GM23248 (cell line): ENCODE data around the gene ESR2. TPM values are rescaled to one million over a fixed set of nuclear protein-coding genes. Genes with fewer than 3 reads are reported as not detected.
"Not testable (repeated sequence)": the region's sequence is repeated elsewhere in the genome, so short reads cannot be mapped to it uniquely, and the experiment has no call there.

ENCODE experiments used
- DNase-seq: peaks from one replicate; pipeline ENCODE4 v3.0.0-alpha.2; 2015
- H2AFZ ChIP-seq: fragments of 200-600 bp; sonication (generic); 2 replicates; pipeline ENCODE4 v1.6.1; 2016; ENCODE audit warnings: antibody characterized with exemption
- H3F3A ChIP-seq: fragments of 200-600 bp; sonication (generic); 2 replicates; pipeline ENCODE4 v1.6.1; 2016; ENCODE audit warnings: mild to moderate bottlenecking, antibody characterized with exemption, mixed run types; ENCODE audit not compliant: insufficient read depth
- H3K27ac ChIP-seq: fragments of 200-600 bp; sonication (generic); 2 replicates; pipeline ENCODE4 v1.5.1; 2016; ENCODE audit warnings: mild to moderate bottlenecking
- H3K27me3 ChIP-seq: fragments of 200-600 bp; sonication (generic); replicated peaks from 2 replicates; pipeline ENCODE4 v1.6.1; 2016; ENCODE audit warnings: mild to moderate bottlenecking; ENCODE audit not compliant: insufficient read depth
- H3K36me3 ChIP-seq: fragments of 200-600 bp; sonication (generic); 2 replicates; pipeline ENCODE4 v1.6.1; 2016; ENCODE audit warnings: low read depth, mild to moderate bottlenecking
- H3K4me1 ChIP-seq: fragments of 200-600 bp; sonication (generic); 2 replicates; pipeline ENCODE4 v1.6.1; 2016; ENCODE audit warnings: mild to moderate bottlenecking; ENCODE audit not compliant: insufficient read depth
- H3K4me2 ChIP-seq: fragments of 200-600 bp; sonication (generic); one replicate; pipeline ENCODE4 v1.6.1; 2016; ENCODE audit warnings: mild to moderate bottlenecking; ENCODE audit not compliant: unreplicated experiment
- H3K4me3 ChIP-seq: fragments of 200-600 bp; sonication (generic); 2 replicates; pipeline ENCODE4 v1.5.1; 2016; ENCODE audit warnings: mild to moderate bottlenecking
- H3K79me2 ChIP-seq: fragments of 200-600 bp; sonication (generic); 2 replicates; pipeline ENCODE4 v1.6.1; 2016; ENCODE audit warnings: mild to moderate bottlenecking; ENCODE audit not compliant: insufficient read depth
- H3K9ac ChIP-seq: fragments of 200-600 bp; sonication (generic); 2 replicates; pipeline ENCODE4 v1.6.1; 2016; ENCODE audit warnings: mild to moderate bottlenecking
- H3K9me2 ChIP-seq: fragments of 200-600 bp; sonication (generic); 2 replicates; pipeline ENCODE4 v1.6.1; 2016; ENCODE audit warnings: mixed run types, mild to moderate bottlenecking, moderate library complexity; ENCODE audit not compliant: insufficient read depth
- H3K9me3 ChIP-seq: fragments of 200-600 bp; sonication (generic); one replicate; pipeline ENCODE4 v1.6.1; 2017; ENCODE audit warnings: low read depth
- H4K20me1 ChIP-seq: fragments of 200-600 bp; sonication (generic); 2 replicates; pipeline ENCODE4 v1.6.0; 2016; ENCODE audit not compliant: insufficient read depth
- EZH2 ChIP-seq: fragments of 200-600 bp; sonication (generic); IDR thresholded peaks from 2 replicates; pipeline ENCODE4 v1.6.1; 2018; ENCODE audit warnings: antibody characterized with exemption, mild to moderate bottlenecking; ENCODE audit not compliant: insufficient read depth, poor library complexity, severe bottlenecking
- EZH2phosphoT487 ChIP-seq: fragments of 200-600 bp; sonication (generic); IDR thresholded peaks from 2 replicates; pipeline ENCODE4 v1.6.1; 2018; ENCODE audit warnings: antibody characterized with exemption, moderate library complexity, mild to moderate bottlenecking, low read depth; ENCODE audit not compliant: insufficient read depth
- WGBS, 2 experiments: methylation state at CpG; one replicate each; pipeline ENCODE4 v1.1.6; 2015 to 2017; ENCODE audit warnings: low lambda C conversion rate in 2 of 2, low coverage in 1 of 2; ENCODE audit errors: missing lambda C conversion rate in 2 of 2; 5-methylcytosine and 5-hydroxymethylcytosine counted together
- in situ Hi-C: fragments of 300-500 bp; cut with MboI; formaldehyde crosslinking; loops from 2 replicates; pipeline ENCODE4 v1.15.0; 2020
- polyA plus RNA-seq: library from polyadenylated mRNA; unstranded; fragments of >200 nt; fragmentation: Nextera tagmentation; extraction: Ambion mirVana; gene quantifications from 2 replicates; pipeline ENCODE4 v1.2.1, GENCODE V29; 2016
- total RNA-seq: library from RNA; depleted of rRNA; stranded (reverse); fragments of >200 nt; shearing (Covaris generic); gene quantifications from 2 replicates; pipeline ENCODE4 v1.2.3, GENCODE V29; 2014

Gene ESR2
- total and polyA plus RNA-seq, 2 experiments from 2014 or later, result not detected

DNA sequence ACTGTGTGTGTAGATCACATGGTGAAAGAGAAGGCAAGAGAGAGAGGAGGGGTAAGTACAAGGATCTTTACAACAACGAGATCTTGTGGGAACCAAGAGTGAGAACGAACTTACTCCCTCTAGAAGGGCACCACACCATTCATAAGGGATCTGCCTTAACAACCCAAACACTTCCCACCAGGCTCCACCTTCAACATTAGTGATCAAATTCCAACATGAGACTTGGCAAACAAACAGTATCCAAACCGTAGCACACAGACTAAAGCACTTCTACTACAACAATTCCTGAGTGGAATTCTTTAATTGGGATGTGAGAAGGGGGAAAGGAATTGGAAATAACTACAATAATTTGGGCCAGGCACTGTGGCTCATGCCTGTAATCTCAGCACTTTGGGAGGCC lies 35.0 kb upstream of the ESR2 start:
- no peaks in the 10 kb centered on the region for H4K20me1 ChIP-seq
- TF ChIP-seq EZH2, result no peak
- TF ChIP-seq EZH2phosphoT487, result no peak
- peaks cover 10% of the 10 kb centered on the region for H3K4me1 ChIP-seq
- H3K9me2 ChIP-seq, result no peaks in the 10 kb centered on the region
- no peak overlapping the region for H3K4me2 ChIP-seq
- H3K4me3 ChIP-seq, result no peak overlapping the region
- H3K27me3 ChIP-seq, result no peaks in the 10 kb centered on the region
- H3K9me3 ChIP-seq, result no peaks in the 10 kb centered on the region
- DNase-seq, result no peak
- H3F3A ChIP-seq, result no peaks in the 10 kb centered on the region
- H3K27ac ChIP-seq, result no peak overlapping the region
- H3K9ac ChIP-seq, result no peak overlapping the region
- 55 to 57% methylated on average over 3 of the region's 3 CpGs for WGBS, 2 experiments
- no peak overlapping the region for H2AFZ ChIP-seq
- no peaks in the 10 kb centered on the region for H3K79me2 ChIP-seq
- no peaks in the 10 kb centered on the region for H3K36me3 ChIP-seq
- in situ Hi-C loops, result no loop called here

DNA sequence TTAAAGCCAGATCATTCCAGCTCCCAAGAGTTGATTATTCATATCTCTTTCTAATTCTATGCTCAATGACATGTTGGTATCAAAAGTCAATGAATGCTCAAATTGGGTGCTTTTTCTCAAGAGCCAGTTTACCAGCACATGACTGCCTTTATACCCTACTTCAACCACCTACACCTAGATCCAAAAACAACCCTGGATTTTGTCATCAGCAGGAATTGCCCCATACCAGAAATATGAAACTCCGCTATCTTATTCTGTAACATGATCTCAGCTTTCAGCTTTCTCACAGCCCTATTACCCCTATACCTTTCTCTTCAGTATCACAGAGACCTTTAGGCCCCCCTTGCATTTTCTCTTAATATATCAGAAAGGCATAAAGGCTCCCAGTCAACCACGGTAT lies 32.3 kb upstream of the ESR2 start:
- H2AFZ ChIP-seq, result no peak overlapping the region
- H3K27me3 ChIP-seq, result no peaks in the 10 kb centered on the region
- H3K4me1 ChIP-seq, result peaks cover 10% of the 10 kb centered on the region
- TF ChIP-seq EZH2, result no peak
- no peak for TF ChIP-seq EZH2phosphoT487
- no peaks in the 10 kb centered on the region for H3F3A ChIP-seq
- H3K4me3 ChIP-seq, result no peak overlapping the region
- no peak overlapping the region for H3K27ac ChIP-seq
- H3K9me2 ChIP-seq, result no peaks in the 10 kb centered on the region
- no peaks in the 10 kb centered on the region for H3K9me3 ChIP-seq
- H3K4me2 ChIP-seq, result no peak overlapping the region
- no peak overlapping the region for H3K9ac ChIP-seq
- 56 to 61% methylated on average over 2 of the region's 2 CpGs for WGBS, 2 experiments
- H3K36me3 ChIP-seq, result no peaks in the 10 kb centered on the region
- H4K20me1 ChIP-seq, result no peaks in the 10 kb centered on the region
- no peak for DNase-seq
- no peaks in the 10 kb centered on the region for H3K79me2 ChIP-seq
- in situ Hi-C loops, result no loop called here

DNA sequence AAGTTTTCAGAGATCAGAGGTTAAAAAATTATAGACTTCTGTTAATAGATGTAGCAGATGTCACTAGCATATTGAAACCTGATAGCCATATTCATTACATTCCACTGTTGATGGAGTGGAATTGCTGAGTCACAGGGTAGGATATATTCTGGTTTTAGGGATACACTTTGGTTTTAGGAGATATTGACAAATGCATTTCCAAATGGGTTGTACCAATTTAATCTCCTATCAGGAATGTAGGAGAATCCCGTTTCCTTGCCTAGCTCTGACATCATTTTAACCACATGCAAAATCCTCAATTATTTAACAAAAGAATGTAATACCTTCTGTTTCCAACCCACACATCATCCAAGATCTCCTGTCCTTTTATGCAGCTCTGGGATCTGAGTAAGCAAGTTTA lies 30.7 kb upstream of the ESR2 start:
- Histone ChIP-seq H3K4me3 (no peak overlapping the region), H3K79me2 (no peaks in the 10 kb centered on the region), H3F3A (no peaks in the 10 kb centered on the region), H3K36me3 (no peaks in the 10 kb centered on the region), H2AFZ (no peak overlapping the region), H3K4me2 (no peak overlapping the region), H3K9ac (no peak overlapping the region), H3K27me3 (no peaks in the 10 kb centered on the region), H3K9me3 (no peaks in the 10 kb centered on the region), H3K4me1 (peaks cover 10% of the 10 kb centered on the region), H3K9me2 (no peaks in the 10 kb centered on the region), H3K27ac (no peak overlapping the region), H4K20me1 (no peaks in the 10 kb centered on the region)
- WGBS, 2 experiments, result 34 to 43% methylated on average over 1 of the region's 1 CpG
- DNase-seq, result peak; percentile 43
- in situ Hi-C loops, result no loop called here
- TF ChIP-seq EZH2phosphoT487 (no peak), EZH2 (no peak)

DNA sequence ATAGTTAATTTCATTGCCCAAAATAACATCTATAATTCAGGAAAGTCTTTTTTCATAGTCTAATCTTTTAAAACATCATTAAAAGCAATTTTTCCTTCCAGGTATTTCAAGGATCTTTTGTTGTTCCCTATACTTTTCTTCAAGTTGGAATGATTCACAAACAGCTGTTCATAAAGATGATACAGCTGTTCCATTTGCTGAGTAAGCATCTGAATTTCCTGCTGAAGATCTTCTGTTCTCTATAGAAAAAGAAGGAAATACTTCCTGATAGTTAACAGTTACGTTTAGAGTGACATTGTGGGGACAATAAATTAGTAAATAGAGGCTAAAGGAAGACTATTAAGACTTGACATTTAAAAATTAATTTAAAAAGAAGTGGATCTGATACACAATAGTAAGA lies 30.3 kb upstream of the ESR2 start:
- Histone ChIP-seq H3K4me2 (no peak overlapping the region), H3K4me1 (peaks cover 10% of the 10 kb centered on the region), H3K79me2 (no peaks in the 10 kb centered on the region), H4K20me1 (no peaks in the 10 kb centered on the region), H3K36me3 (no peaks in the 10 kb centered on the region), H2AFZ (no peak overlapping the region), H3K4me3 (no peak overlapping the region), H3K9me2 (no peaks in the 10 kb centered on the region), H3F3A (no peaks in the 10 kb centered on the region), H3K27ac (no peak overlapping the region), H3K27me3 (no peaks in the 10 kb centered on the region), H3K9me3 (no peaks in the 10 kb centered on the region), H3K9ac (no peak overlapping the region)
- 35 to 38% methylated on average over 1 of the region's 1 CpG for WGBS, 2 experiments
- TF ChIP-seq EZH2phosphoT487, result no peak
- TF ChIP-seq EZH2, result no peak
- peak; percentile 30 for DNase-seq
- in situ Hi-C loops, result no loop called here

DNA sequence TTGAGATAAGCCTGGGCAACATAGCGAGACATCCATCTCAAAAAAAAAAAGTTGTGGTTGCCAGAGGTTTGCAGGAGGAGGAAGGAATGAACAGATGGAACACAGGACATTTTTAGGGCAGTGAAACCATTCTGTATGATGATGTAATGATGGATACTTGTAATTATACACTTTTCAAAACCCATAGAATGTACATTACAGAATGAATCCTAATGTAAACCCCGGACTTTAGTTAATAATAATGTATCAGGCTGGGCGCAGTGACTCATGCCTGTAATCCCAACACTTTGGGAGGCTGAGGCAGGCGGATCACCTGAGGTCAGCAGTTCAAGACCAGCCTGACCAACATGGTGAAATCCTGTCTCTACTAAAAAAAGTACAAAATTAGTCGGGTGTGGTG lies 26.2 kb upstream of the ESR2 start:
- DNase-seq, H3K27ac ChIP-seq, H3K4me3 ChIP-seq, in situ Hi-C loops, H3F3A ChIP-seq, H3K27me3 ChIP-seq, H4K20me1 ChIP-seq, H3K36me3 ChIP-seq, H3K79me2 ChIP-seq, H3K9ac ChIP-seq, H3K4me1 ChIP-seq, H2AFZ ChIP-seq, H3K9me3 ChIP-seq, H3K9me2 ChIP-seq, H3K4me2 ChIP-seq: not testable (repeated sequence)
- 59 to 60% methylated on average over 5 of the region's 5 CpGs for whole genome bisulfite sequencing, 2 experiments

DNA sequence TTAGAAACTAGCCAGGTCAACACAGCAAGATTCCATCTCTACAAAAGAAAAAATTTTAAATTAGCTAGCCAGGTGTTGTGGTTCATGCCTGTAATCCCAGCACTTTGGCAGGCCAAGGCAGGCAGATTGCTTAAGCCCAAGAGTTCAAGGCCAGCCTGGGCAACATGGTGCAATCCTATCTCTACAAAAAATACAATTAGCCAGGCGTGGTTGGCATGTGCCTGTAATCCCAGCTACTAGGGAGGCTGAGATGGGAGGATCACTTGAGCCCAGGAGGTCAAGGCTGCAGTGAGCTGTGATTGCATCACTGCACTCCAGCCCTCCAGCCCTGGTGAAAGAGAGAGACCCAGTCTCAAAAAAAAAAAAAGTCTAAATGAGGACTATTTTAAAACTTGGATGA lies 24.5 kb upstream of the ESR2 start:
- H3F3A ChIP-seq, H3K9me3 ChIP-seq, H3K4me1 ChIP-seq, H2AFZ ChIP-seq, H4K20me1 ChIP-seq, in situ Hi-C loops, H3K27ac ChIP-seq, H3K4me3 ChIP-seq, H3K79me2 ChIP-seq, H3K27me3 ChIP-seq, H3K4me2 ChIP-seq, H3K36me3 ChIP-seq, DNase-seq, H3K9me2 ChIP-seq, H3K9ac ChIP-seq: not testable (repeated sequence)
- 50 to 53% methylated on average over 1 of the region's 1 CpG for WGBS, 2 experiments
